Measurements from ENCODE around the gene ARHGEF9.

GRCh38 chrX:63747331-63747730 lies 37.7 kb downstream of the ARHGEF9 start:
- no peak for TF ChIP-seq CTCF (IDR thresholded peaks at IDR 0.05)
- no peak for TF ChIP-seq POLR2A (IDR thresholded peaks at IDR 0.05)
